HG03139 (cell line): Measurements from ENCODE around the gene DND1.
"Not testable (repeated sequence)": the region's sequence is repeated elsewhere in the genome, so short reads cannot be mapped to it uniquely, and the experiment has no call there.

Source experiments
- ATAC-seq: cut with Tn5 transposase; IDR thresholded peaks from one replicate; pipeline ENCODE4 v1.9.1; 2021; ENCODE audit not compliant: unreplicated experiment

DND1 gene

DNA sequence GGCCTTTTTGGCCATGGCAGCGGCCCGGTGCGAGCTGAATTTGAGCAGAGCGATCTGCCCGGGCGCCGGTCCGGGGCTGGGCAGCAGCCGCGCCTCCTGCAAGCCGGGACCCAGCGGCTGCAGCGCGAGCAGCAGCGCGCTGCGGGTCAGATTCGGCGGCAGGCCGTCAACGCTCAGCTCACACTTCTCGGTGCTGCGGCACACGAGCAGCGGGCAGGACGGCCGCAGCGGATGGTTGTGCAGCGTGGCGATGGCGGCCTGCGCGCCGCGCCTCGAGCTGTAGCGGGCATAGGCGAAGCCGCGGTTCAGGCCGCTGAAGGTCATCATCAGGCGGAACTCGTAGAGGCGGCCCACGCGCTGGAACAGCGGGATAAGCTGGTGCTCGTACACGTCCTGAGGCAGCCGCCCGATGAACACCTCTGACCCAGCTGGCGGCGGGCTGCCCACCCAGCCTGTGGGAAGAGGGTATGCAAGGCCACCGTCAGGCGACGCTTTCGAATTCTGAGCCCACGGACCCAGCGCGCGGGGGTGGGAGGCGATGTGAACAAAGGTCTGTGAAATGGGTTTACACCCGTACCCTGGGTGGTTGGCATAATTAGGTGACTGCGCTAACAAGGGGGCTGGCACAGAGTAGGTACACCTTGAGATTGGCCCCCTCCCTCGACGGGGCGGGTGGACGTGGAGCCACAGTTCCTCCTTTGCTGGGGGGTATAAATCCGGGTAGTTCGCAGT lies 755 bp downstream of the DND1 start:
- no peak for ATAC-seq

DNA sequence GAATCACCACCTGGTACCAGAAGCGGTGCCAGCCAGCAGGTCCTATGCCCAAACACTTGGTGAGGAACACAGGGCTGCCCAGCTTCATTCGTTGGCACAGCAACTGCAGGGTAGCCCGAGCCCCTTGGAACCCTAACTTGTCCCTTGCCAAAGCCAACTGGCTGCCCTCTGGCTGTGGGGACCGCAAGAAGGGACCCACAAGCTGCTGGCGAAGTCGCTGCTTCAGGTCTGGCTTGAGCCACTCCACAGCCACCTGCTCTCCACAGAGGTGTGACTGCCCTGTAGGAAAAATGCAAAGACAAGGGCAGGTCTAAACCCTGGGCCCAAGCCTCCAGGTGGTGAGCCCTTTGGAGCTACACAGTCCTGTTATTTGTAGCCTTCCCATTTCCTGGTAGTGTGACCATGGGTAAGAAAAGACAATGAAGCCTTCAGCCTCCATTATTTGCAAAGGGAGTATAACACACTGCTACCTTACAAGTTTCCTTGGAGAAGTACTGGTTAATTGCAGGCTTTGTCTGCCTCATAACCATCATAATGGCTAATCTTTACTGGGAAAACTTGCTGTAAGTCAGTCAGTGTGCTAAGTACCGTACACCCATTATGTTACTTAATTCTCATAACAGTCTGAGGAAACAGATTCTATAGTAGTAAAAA lies 1.8 kb downstream of the DND1 start:
- ATAC-seq: no peak

DNA sequence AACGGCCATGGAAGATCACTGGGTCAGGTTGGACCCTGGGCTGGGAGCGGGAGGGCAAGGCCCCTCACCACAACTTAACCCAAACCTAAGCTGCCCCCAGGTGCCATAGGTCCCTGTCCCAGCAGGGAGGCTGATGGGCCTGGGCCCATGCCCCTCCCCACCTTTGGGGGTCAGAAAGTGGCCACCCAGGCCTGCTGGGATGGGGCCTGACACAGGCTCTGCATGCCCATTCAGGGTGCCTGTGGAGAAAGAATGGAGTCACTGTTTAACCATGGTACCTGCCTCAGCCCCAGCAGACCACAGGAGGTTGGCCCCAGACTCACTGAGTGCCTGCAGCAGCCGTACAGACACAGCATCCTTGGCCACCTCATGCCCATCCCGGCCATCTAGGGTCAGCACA lies 2.3 kb downstream of the DND1 start:
- not testable (repeated sequence) for ATAC-seq

- ATAC-seq: peak; percentile 98
Measured at GRCh38 chr5:140664359-140665119, 8.8 kb downstream of the DND1 start, which contains the start of gene WDR55. TSS of gene WDR55 (plus strand) at chr5:140664904. CDS start at chr5:140664913, 9 bp downstream.

DNA sequence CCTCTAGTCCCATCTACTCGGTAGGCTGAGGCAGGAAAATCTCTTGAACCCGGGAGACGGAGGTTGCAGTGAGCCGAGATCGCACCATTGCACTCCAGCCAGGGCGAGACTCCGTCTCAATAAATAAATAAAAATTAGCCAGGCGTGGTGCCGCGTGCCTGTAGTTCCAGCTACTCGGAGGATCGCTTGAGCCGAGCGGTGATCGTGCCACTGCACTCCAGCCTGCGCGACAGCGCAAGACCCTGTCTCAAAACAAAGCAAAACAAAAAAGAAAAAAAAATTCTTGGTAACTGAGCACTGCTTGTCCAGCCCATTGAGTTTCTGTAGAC lies 9.4 kb downstream of the DND1 start:
- ATAC-seq: peak; percentile 2

- ATAC-seq: not testable (repeated sequence)
Measured at GRCh38 chr5:140660371-140660770, 13.0 kb downstream of the DND1 start.

DNA sequence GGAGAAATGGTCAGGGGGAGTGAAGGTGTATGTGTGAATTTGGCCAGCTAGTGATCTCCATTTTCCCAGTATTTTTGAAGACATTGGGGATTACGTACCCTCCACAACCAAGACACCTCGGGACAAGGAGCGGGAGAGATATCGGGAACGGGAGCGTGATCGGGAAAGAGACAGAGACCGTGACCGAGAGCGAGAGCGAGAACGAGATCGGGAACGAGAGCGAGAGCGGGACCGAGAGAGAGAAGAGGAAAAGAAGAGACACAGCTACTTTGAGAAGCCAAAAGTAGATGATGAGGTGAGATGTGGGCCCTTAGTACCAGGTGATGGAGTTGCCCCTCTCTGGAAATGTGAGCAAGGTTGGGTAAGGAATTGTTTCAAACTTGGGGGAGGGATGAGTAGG lies 14.5 kb downstream of the DND1 start:
- ATAC-seq: no peak

- no peak for ATAC-seq
Measured at GRCh38 chr5:140647042-140647419, 26.3 kb downstream of the DND1 start.

- ATAC-seq: no peak
Measured at GRCh38 chr5:140642718-140643117, 30.7 kb downstream of the DND1 start.

- ATAC-seq: no peak
Measured at GRCh38 chr5:140641716-140642115, 31.7 kb downstream of the DND1 start.

DNA sequence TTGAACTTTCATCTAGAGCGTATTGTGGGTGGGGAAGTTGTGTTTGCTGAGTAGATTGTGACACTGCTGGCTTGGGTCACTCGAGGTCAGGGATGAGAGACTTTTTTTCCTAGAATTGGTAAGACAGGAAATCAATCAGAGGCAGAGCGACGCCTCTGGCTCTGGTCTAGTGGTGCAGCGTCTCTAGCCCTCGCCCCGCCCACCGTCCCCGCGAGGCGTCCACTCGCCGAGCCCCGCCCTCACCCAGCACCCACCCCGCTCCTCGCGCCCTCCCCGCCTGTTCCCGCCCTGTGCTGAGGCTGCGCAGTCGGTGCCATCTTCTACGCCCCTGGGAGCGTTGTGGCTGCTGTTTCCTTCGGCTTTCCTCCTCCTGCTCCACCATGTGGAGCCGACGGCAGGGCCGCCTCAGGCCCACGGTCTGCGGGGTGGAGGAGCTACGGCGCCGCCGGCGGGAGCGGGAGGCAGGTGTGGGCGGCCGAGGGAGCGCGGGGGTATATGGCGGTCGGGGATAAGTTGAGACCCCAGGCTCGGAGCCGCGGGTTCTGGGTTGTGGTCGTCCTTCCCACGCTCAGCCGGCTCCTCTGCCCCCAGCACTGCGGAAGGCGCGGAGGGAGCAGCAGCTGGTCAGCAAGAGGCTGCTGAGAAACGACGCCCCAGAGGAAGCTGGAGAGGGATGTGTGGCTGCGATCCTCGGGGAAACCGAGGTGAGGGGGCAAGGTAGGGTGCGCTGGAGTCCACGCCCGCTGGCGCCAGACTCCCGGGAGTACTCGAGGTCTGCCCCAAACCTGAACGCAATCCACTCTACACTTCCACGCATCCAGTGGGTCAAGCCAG lies 34.0 kb downstream of the DND1 start, which contains the start of gene TMCO6:
Gene TMCO6, plus strand, starts transcription at position 304 of the 834 bp plus-strand sequence. Its CDS starts 77 bp downstream, at position 381.
- peak; percentile 97 for ATAC-seq

GRCh38 chr5:140638898-140639147 lies 34.6 kb downstream of the DND1 start:
- not testable (repeated sequence) for ATAC-seq

DNA sequence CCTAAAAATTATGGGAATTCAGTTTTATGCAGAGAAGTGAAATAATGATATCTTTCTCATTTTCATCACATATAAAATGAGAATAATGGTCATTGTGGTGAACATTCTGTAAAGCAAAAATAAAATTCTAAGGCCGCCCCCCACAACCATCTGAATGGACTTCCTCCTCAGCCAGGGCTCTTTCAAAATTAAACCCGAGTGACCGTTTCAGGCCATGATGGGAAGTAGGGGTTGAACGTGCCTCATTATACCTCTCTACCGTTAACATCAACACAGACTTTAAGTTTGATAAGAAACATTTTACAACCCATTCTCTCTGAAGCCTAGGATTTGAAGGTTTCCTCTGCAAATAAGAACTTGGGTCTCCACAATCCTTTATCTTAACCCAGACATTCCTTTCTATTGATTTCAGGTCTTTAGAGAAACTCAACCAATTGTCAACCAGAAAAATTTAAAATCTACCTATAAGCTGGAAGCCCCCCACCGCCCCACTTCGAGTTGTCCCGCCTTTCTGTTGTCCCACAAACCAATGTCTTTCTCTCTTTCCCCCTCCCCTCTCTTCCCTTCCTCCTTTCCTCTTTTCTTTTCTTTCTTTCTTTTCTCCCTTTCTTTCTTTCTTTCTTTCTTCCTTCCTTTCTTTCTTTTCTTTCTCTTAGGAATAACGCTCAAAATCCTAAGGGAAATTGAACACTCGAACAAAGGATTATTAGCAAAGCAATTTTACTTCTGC lies 35.8 kb downstream of the DND1 start:
- ATAC-seq: no peak

- ATAC-seq: no peak
Measured at GRCh38 chr5:140635291-140636257, 37.8 kb downstream of the DND1 start.

- no peak for ATAC-seq
Measured at GRCh38 chr5:140634103-140634502, 39.3 kb downstream of the DND1 start.

- ATAC-seq: no peak
Measured at GRCh38 chr5:140633501-140633900, 39.9 kb downstream of the DND1 start.

GRCh38 chr5:140633021-140633471 lies 40.3 kb downstream of the DND1 start, which contains the start of gene CD14:
TSS of gene CD14 (minus strand) at chr5:140633175. CDS start at chr5:140633071, 104 bp downstream.
- no peak for ATAC-seq

- ATAC-seq: peak; percentile 39
Measured at GRCh38 chr5:140632366-140633020, 40.9 kb downstream of the DND1 start.
